ENCODE results near the gene SRSF8.
A peak's percentile ranks its signal among the peaks of the same experiment; 100 is the strongest.

Gene SRSF8

GRCh38 chr11:95070471-95070870 lies 3.8 kb downstream of the SRSF8 start:
- DNase-seq = no peak

- DNase-seq = no peak
Measured at GRCh38 chr11:95072948-95073347, 6.2 kb downstream of the SRSF8 start.

- DNase-seq = no peak
Measured at GRCh38 chr11:95074792-95075563, 8.3 kb downstream of the SRSF8 start.

GRCh38 chr11:95076416-95076815 lies 9.7 kb downstream of the SRSF8 start:
- DNase-seq = no peak

GRCh38 chr11:95076981-95077380 lies 10.3 kb downstream of the SRSF8 start:
- DNase-seq = no peak

GRCh38 chr11:95078526-95078925 lies 11.8 kb downstream of the SRSF8 start:
- no peak for DNase-seq

GRCh38 chr11:95081010-95081409 lies 14.3 kb downstream of the SRSF8 start:
- DNase-seq = no peak

- no peak for DNase-seq
Measured at GRCh38 chr11:95081412-95081811, 14.7 kb downstream of the SRSF8 start.

- DNase-seq = no peak
Measured at GRCh38 chr11:95082576-95083001, 15.9 kb downstream of the SRSF8 start.

- DNase-seq = no peak
Measured at GRCh38 chr11:95084509-95084908, 17.8 kb downstream of the SRSF8 start.

GRCh38 chr11:95085117-95085816 lies 18.5 kb downstream of the SRSF8 start:
- no peak for DNase-seq

GRCh38 chr11:95086151-95086550 lies 19.4 kb downstream of the SRSF8 start:
- no peak for DNase-seq

GRCh38 chr11:95086836-95087570 lies 20.3 kb downstream of the SRSF8 start:
- DNase-seq = no peak

- DNase-seq = no peak
Measured at GRCh38 chr11:95088946-95089619, 22.4 kb downstream of the SRSF8 start.

GRCh38 chr11:95089620-95090542 lies 23.2 kb downstream of the SRSF8 start, which contains the start of gene ENDOD1:
Gene ENDOD1, plus strand, starts transcription at chr11:95089846. Its CDS starts 82 bp downstream, at chr11:95089928.
- peak; percentile 5 for DNase-seq

GRCh38 chr11:95091663-95092180 lies 25.0 kb downstream of the SRSF8 start:
- DNase-seq = no peak

GRCh38 chr11:95092549-95093324 lies 26.0 kb downstream of the SRSF8 start:
- DNase-seq = no peak

GRCh38 chr11:95093548-95093947 lies 26.8 kb downstream of the SRSF8 start:
- no peak for DNase-seq

- DNase-seq = no peak
Measured at GRCh38 chr11:95095858-95096587, 29.3 kb downstream of the SRSF8 start.

- no peak for DNase-seq
Measured at GRCh38 chr11:95097209-95097608, 30.5 kb downstream of the SRSF8 start.

Data from NCI-H2081 treated with DMSO at 0.1 percent for 48 hours (cell line).